Calu3 (cell line): ENCODE data around the gene EMC1. TPM values are rescaled to one million over a fixed set of nuclear protein-coding genes. Genes with fewer than 3 reads are reported as not detected.
"Not testable (repeated sequence)": the region's sequence is repeated elsewhere in the genome, so short reads cannot be mapped to it uniquely, and the experiment has no call there.

Experiments used
- Bru-seq: library from RNA; stranded (reverse); fragments of 400-500 nt; gene quantifications from one replicate; lab custom pipeline; 2021; lab: Mats Ljungman, UMichigan
- BruChase-seq, 2 experiments: library from RNA; stranded (reverse); fragments of 400-500 nt; gene quantifications; one replicate each; lab custom pipeline; 2021; lab: Mats Ljungman, UMichigan
- BruUV-seq: library from RNA; stranded (reverse); fragments of 400-500 nt; replicated peaks from 2 replicates; lab custom pipeline; 2021; lab: Mats Ljungman, UMichigan
- CTCF ChIA-PET: fragments of 300-600 bp; sonication (Branson Sonifier 250); formaldehyde crosslinking; loops from one replicate; lab custom pipeline; 2022; ENCODE audit warnings: antibody characterized with exemption; lab: Charles Lee
- DNase-seq: peaks from one replicate; pipeline ENCODE4 v3.0.0; 2022
- H3K27ac Mint-ChIP-seq: one replicate; pipeline ENCODE4 v1.8.0; 2022; ENCODE audit warnings: mixed read lengths; ENCODE audit not compliant: unreplicated experiment
- H3K27me3 Mint-ChIP-seq: one replicate; pipeline ENCODE4 v1.8.0; 2022; ENCODE audit warnings: mixed read lengths; ENCODE audit not compliant: unreplicated experiment
- H3K36me3 Mint-ChIP-seq: one replicate; pipeline ENCODE4 v1.8.0; 2022; ENCODE audit warnings: mild to moderate bottlenecking, moderate library complexity, mixed read lengths; ENCODE audit not compliant: insufficient read depth, unreplicated experiment
- H3K4me1 Mint-ChIP-seq: one replicate; pipeline ENCODE4 v1.8.0; 2022; ENCODE audit warnings: mild to moderate bottlenecking, low read depth, mixed read lengths; ENCODE audit not compliant: unreplicated experiment
- H3K4me3 Mint-ChIP-seq: one replicate; pipeline ENCODE4 v1.8.0; 2022; ENCODE audit warnings: mild to moderate bottlenecking, low read depth, moderate library complexity, mixed read lengths; ENCODE audit not compliant: unreplicated experiment
- H3K9me3 Mint-ChIP-seq: one replicate; pipeline ENCODE4 v1.8.0; 2022; ENCODE audit warnings: low read depth, mixed read lengths; ENCODE audit not compliant: unreplicated experiment
- CTCF ChIP-seq: fragments of 200-600 bp; IDR thresholded peaks from one replicate; pipeline ENCODE4 v1.8.0; 2022; ENCODE audit warnings: antibody characterized with exemption; ENCODE audit not compliant: unreplicated experiment
- intact Hi-C: fragments of 100-400 bp; cut with micrococcal nuclease; formaldehyde crosslinking; loops from one replicate; pipeline ENCODE4 v1.10.0; 2022; ENCODE audit not compliant: unreplicated experiment
- long read RNA-seq: library from polyadenylated mRNA; stranded (forward); transcript quantifications from one replicate; pipeline ENCODE4 v2.0.0, GENCODE V29; 2022
- total RNA-seq: library from RNA; stranded (reverse); gene quantifications from 2 replicates; pipeline ENCODE4 v1.2.3, GENCODE V29; 2022

The EMC1 gene
- 50.9 and 53.4 TPM in 2 replicates for total RNA-seq
- Bru-seq, nascent RNA: percentile 67 among the genes with signal in this experiment
- BruChase-seq, experiment 1, labeled RNA remaining after a 6-hour chase: percentile 81 among the genes with signal in this experiment
- BruChase-seq, experiment 2, labeled RNA remaining after a 2-hour chase: percentile 71 among the genes with signal in this experiment
- long read RNA-seq, full-length matches to known transcripts: 49 of 77 reads
- long read RNA-seq, partial matches to known transcripts: 2 of 77 reads
- long read RNA-seq, other reads (novel, unspliced or antisense): 26 of 77 reads

GRCh38 chr1:19251305-19252196, at the start of gene EMC1, which contains the start of gene MRTO4:
TSS of gene EMC1 (minus strand) at chr1:19251524. CDS start at chr1:19251509, 15 bp downstream.
TSS of gene MRTO4 (plus strand) at chr1:19251805. CDS start at chr1:19251836, 31 bp downstream.
- CTCF ChIA-PET: no interaction called here
- intact Hi-C loops: no loop called here
- DNase-seq: peak; percentile 91

DNA sequence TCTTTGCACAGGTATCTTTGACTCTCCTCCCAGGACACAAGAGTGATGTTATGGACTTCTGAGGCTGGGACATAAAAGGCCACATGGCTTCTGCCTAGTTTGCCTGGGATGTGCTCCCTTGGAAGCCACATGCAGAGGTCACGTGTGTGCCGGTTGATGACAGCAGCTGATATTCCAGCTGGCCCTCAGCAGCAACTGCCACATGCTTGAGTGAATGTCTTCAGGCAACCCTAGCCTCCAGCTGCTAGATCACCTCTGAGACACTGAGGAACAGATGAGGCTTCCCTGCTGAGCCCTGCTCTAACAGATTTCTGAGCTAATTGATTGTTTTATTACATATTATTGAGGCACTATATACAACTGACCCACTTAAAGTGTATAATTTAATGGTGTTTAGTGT, 48.9 kb upstream of the EMC1 start:
- no peak overlapping the region for H3K27ac Mint-ChIP-seq
- no TSS peak for BruUV-seq
- CTCF ChIA-PET: no interaction called here

More at GRCh38 chr1:19251305-19252196, at the start of gene EMC1, which contains the start of gene MRTO4:
- H3K27me3 Mint-ChIP-seq: no peaks in the 10 kb centered on the region
- BruUV-seq: TSS peak; percentile 59
- peak within 1 kb of the TSS; percentile 89 for H3K4me3 Mint-ChIP-seq
- no peaks in the 10 kb centered on the region for H3K9me3 Mint-ChIP-seq
- peaks cover 12% of the 10 kb centered on the region for H3K4me1 Mint-ChIP-seq
- H3K36me3 Mint-ChIP-seq: peaks cover 47% of the 10 kb centered on the region
- TF ChIP-seq CTCF: no peak
- H3K27ac Mint-ChIP-seq: peak within 1 kb of the TSS; percentile 81

DNA sequence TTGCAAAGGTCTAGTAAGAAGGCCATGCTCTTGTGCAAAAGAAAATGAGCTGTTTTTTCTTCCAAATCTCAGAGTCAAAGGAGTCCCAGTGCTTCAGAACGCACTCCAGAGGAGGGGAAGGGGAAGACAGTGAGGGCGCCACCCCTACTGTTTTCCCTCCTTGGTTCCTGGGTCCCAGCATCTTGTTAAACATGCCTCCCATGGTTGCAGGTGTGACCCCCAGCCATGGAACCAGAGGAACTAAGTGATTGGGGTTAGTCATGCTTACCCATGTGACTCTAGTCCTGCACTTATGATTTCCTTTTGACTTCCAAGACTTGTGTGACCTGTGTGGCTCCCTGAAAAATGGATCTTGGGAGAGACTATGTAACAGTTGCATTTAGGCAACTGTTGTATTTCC, 43.3 kb upstream of the EMC1 start:
- BruUV-seq: no TSS peak
- CTCF ChIA-PET: no interaction called here
- TF ChIP-seq CTCF: no peak
- DNase-seq: no peak
- Mint-ChIP-seq H3K4me3 (no peak overlapping the region), H3K27me3 (no peaks in the 10 kb centered on the region), H3K9me3 (peaks cover 8% of the 10 kb centered on the region), H3K27ac (no peak overlapping the region), H3K4me1 (peaks cover under 1% of the 10 kb centered on the region), H3K36me3 (no peaks in the 10 kb centered on the region)
- intact Hi-C loops: no loop called here

More for the DNA sequence above, 48.9 kb upstream of the EMC1 start:
- H3K27me3 Mint-ChIP-seq: no peaks in the 10 kb centered on the region
- no peaks in the 10 kb centered on the region for H3K36me3 Mint-ChIP-seq
- H3K9me3 Mint-ChIP-seq: no peaks in the 10 kb centered on the region
- no peaks in the 10 kb centered on the region for H3K4me1 Mint-ChIP-seq
- H3K4me3 Mint-ChIP-seq: no peak overlapping the region
- DNase-seq: no peak
- intact Hi-C loops: no loop called here
- TF ChIP-seq CTCF: no peak

DNA sequence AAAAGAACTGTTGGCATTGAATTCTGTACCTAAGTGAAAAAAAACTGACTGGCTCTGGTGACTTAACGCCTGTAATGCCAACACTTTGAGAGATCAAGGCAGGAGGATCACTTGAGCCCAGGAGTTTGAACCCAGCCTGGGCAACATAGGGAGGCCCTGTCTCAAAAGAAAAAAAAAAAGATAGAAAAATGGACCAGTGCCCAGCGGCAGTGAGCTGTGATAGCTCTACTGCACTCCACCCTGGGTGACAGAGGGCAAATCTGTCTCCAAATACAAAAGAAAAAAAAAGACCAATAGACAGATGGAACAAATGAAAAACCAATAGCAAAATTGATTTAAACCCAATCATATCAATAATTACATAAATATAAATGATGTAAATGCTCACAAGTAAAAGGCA, 37.9 kb upstream of the EMC1 start:
- CTCF ChIA-PET: no interaction called here
- no peak for TF ChIP-seq CTCF
- Mint-ChIP-seq H3K36me3 (peaks cover 6% of the 10 kb centered on the region), H3K27ac (no peak overlapping the region), H3K9me3 (peaks cover 7% of the 10 kb centered on the region), H3K4me1 (peaks cover 22% of the 10 kb centered on the region), H3K27me3 (no peaks in the 10 kb centered on the region), H3K4me3 (peak overlapping the region; percentile 65)
- intact Hi-C loops: no loop called here
- no peak for DNase-seq
- BruUV-seq: no TSS peak

DNA sequence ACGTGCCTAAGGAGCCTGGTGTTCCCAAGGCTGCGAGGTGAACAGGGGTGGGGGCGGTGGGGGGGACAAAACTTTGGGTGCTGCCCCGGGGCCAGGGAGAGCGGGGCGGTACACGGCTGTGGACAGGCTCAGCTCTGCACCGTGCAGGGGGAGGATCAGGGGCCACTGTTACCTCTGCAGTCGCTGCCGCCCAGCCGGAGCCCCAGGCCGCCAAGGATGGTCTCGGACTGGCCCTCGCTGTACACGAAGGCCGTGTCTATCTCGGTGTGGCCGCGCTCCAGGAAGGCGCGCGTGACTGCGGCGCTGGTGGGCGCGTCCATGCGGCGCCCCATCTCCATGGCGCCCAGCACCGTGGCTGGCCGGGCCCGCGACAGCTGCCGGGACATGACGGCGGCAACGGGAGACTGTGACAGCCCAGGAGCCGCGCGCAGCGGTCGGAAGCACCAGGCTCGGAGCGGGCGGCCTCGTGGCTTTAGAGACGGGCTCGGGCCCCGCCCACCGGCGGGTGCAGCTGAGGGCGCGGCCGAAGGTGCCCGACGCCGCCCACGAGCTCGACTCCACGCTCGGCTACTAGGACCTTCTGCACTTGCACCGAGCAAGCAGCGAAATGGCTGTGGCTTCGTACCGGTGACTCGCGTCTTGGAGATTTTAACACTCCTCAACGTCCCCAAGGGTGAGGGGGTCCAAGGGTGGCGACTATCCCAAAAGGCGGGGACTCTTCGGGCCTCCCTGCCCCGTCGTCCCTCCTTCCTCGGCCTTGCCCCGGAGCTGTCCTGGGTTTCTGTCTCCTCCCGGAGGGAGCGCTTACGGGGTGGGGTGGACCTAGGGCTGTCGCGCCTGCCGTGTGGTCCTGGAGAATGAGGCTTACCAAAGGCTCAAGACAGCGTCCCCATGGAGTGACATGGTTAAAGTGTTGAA, 37.3 kb upstream of the EMC1 start, which contains the start of gene AKR7A3:
Gene AKR7A3 (minus strand): TSS at position 447 of the 918 bp plus-strand sequence. CDS start 61 bp downstream, at position 386.
- CTCF ChIA-PET: interaction anchor here (1.0 kb wide), 1 partner anchor 16 kb away, joined by 4 read pairs; no protein-coding TSS in a partner anchor
- H3K4me3 Mint-ChIP-seq: peak within 1 kb of the TSS; percentile 65
- H3K4me1 Mint-ChIP-seq: peaks cover 22% of the 10 kb centered on the region
- peak; percentile 49 for DNase-seq
- H3K9me3 Mint-ChIP-seq, H3K27ac Mint-ChIP-seq, BruUV-seq, intact Hi-C loops, H3K36me3 Mint-ChIP-seq, H3K27me3 Mint-ChIP-seq: not testable (repeated sequence)
